B cell (primary cell): ENCODE measurements around the gene GFRAL. TPM values are rescaled to one million over a fixed set of nuclear protein-coding genes. Genes with fewer than 3 reads are reported as not detected.

Source experiments
- ATAC-seq: fragments of 200-7000 bp; cut with Tn5 transposase; one replicate; pipeline ENCODE4 v1.10.0; 2021; ENCODE audit warnings: low read depth, mild to moderate bottlenecking, moderate number of reproducible peaks, moderate library complexity
- CTCF ChIA-PET: fragments of 350-600 bp; sonication (Branson Sonifier 250); formaldehyde crosslinking; loops from one replicate; lab custom pipeline; 2021; ENCODE audit warnings: antibody characterized with exemption, inconsistent platforms; lab: Charles Lee
- POLR2A ChIA-PET: fragments of 350-600 bp; sonication (Branson Sonifier 250); formaldehyde crosslinking; loops from one replicate; lab custom pipeline; 2021; ENCODE audit warnings: antibody characterized with exemption; lab: Charles Lee
- DNase-seq: peaks from one replicate; pipeline ENCODE4 v3.0.0; 2013
- H2AFZ ChIP-seq: 2 replicates; pipeline ENCODE4 v1.6.1; 2012; ENCODE audit warnings: mild to moderate bottlenecking, low read depth, low read length; ENCODE audit not compliant: insufficient read depth, poor library complexity, severe bottlenecking
- H3K27ac ChIP-seq, 2 donors: 1 replicate in 1 of 2; 2 replicates in 1 of 2; pipeline ENCODE4 v1.5.1; 2012 to 2013; ENCODE audit warnings: low read length in 2 of 2, mild to moderate bottlenecking in 2 of 2, moderate library complexity in 1 of 2
- H3K27me3 ChIP-seq, 4 experiments: fragments of 200-600 bp in 1 of 4; sonication (generic) in 1 of 4; replicated peaks in 1 of 4; 1 replicate in 2 of 4; 2 replicates in 2 of 4; pipeline versions ENCODE4 v1.6.1 to v1.7.0; 2013 to 2016; ENCODE audit warnings: low read length in 3 of 4, mild to moderate bottlenecking in 2 of 4, mixed read lengths in 1 of 4, moderate library complexity in 1 of 4; ENCODE audit not compliant: insufficient read depth in 4 of 4, control insufficient read depth in 3 of 4; ENCODE audit errors: control extremely low read depth in 1 of 4
- H3K36me3 ChIP-seq, 2 experiments: replicated peaks in 1 of 2; 1 replicate in 1 of 2; 2 replicates in 1 of 2; pipeline versions ENCODE4 v1.6.1 to v1.7.1; 2013; ENCODE audit warnings: low read length in 1 of 2; ENCODE audit not compliant: insufficient read depth in 2 of 2, control insufficient read depth in 1 of 2; ENCODE audit errors: control extremely low read depth in 1 of 2, extremely low read depth in 1 of 2
- H3K4me1 ChIP-seq, 2 donors: fragments of 200-600 bp in 1 of 2; sonication (generic) in 1 of 2; 1 replicate in 1 of 2; 2 replicates in 1 of 2; pipeline versions ENCODE4 v1.5.1 to v1.6.1; 2013 to 2017; ENCODE audit warnings: low read length in 2 of 2; ENCODE audit not compliant: control insufficient read depth in 2 of 2, insufficient read depth in 2 of 2
- H3K4me2 ChIP-seq: replicated peaks from 2 replicates; pipeline ENCODE3; 2012; ENCODE audit warnings: mild to moderate bottlenecking, low read depth, low read length; ENCODE audit not compliant: poor library complexity, severe bottlenecking
- H3K4me3 ChIP-seq, 5 experiments: fragments of 200-600 bp in 1 of 5; sonication (generic) in 1 of 5; 1 replicate in 3 of 5; 2 replicates in 2 of 5; pipeline versions ENCODE4 v1.5.1 to v1.7.0; 2011 to 2016; ENCODE audit warnings: low read length in 4 of 5, mild to moderate bottlenecking in 4 of 5, low read depth in 2 of 5, control low read depth in 1 of 5, moderate library complexity in 1 of 5; ENCODE audit not compliant: insufficient read depth in 1 of 5; ENCODE audit errors: control extremely low read depth in 1 of 5, extremely low read depth in 1 of 5
- H3K79me2 ChIP-seq: fragments of 200-600 bp; sonication (generic); one replicate; pipeline ENCODE4 v1.6.0; 2016; ENCODE audit warnings: low read length; ENCODE audit not compliant: control insufficient read depth, insufficient read depth
- H3K9ac ChIP-seq: fragments of 200-600 bp; sonication (generic); 2 replicates; pipeline ENCODE4 v1.6.1; 2017; ENCODE audit warnings: mild to moderate bottlenecking, low read length, moderate library complexity
- H3K9me3 ChIP-seq, 3 donors: one replicate each; pipeline versions ENCODE4 v1.6.1 to v1.7.1; 2013; ENCODE audit warnings: low read length in 2 of 3; ENCODE audit not compliant: control insufficient read depth in 2 of 3, insufficient read depth in 1 of 3; ENCODE audit errors: control extremely low read depth in 1 of 3
- H4K20me1 ChIP-seq: 2 replicates; pipeline ENCODE4 v1.6.0; 2012; ENCODE audit warnings: mild to moderate bottlenecking, low read length; ENCODE audit not compliant: insufficient read depth, control insufficient read depth, poor library complexity, severe bottlenecking
- H3K27ac Mint-ChIP-seq: one replicate; pipeline ENCODE4 v1.8.0; 2021; ENCODE audit warnings: mixed read lengths
- H3K27me3 Mint-ChIP-seq: one replicate; pipeline ENCODE4 v1.8.0; 2021; ENCODE audit warnings: mixed read lengths
- H3K4me1 Mint-ChIP-seq: one replicate; pipeline ENCODE4 v1.8.0; 2021; ENCODE audit warnings: mixed read lengths
- H3K4me3 Mint-ChIP-seq: one replicate; pipeline ENCODE4 v1.8.0; 2021; ENCODE audit warnings: mixed read lengths
- H3K9me3 Mint-ChIP-seq: one replicate; pipeline ENCODE4 v1.8.0; 2022; ENCODE audit warnings: mixed read lengths; ENCODE audit not compliant: insufficient read depth
- CTCF ChIP-seq: fragments of 200-600 bp; IDR thresholded peaks from one replicate; pipeline ENCODE4 v1.8.0; 2022; ENCODE audit warnings: antibody characterized with exemption, mild to moderate bottlenecking
- EZH2 ChIP-seq: IDR thresholded peaks from 2 replicates; pipeline ENCODE4 v1.6.1; 2012; ENCODE audit warnings: borderline replicate concordance, low read depth, mild to moderate bottlenecking, moderate library complexity, low read length; ENCODE audit not compliant: insufficient read depth, poor library complexity, severe bottlenecking
- WGBS: methylation state at CpG from one replicate; pipeline ENCODE4 v1.1.5; 2013; ENCODE audit warnings: missing lambda C conversion rate; ENCODE audit not compliant: insufficient coverage; 5-methylcytosine and 5-hydroxymethylcytosine counted together
- intact Hi-C: fragments of 100-400 bp; cut with micrococcal nuclease; formaldehyde crosslinking; loops from one replicate; pipeline ENCODE4 v1.10.0; 2022
- polyA plus RNA-seq: library from polyadenylated mRNA; depleted of rRNA; stranded (reverse); fragments of >200 nt; gene quantifications from 2 replicates; pipeline ENCODE4 v1.2.3, GENCODE V29; 2012
- total RNA-seq, 2 donors: library from RNA; stranded (reverse); fragments of 120-200 nt in 1 of 2; gene quantifications; 1 replicate in 1 of 2; 2 replicates in 1 of 2; pipeline versions ENCODE4 v1.2.3 to v1.2.4, GENCODE V29; 2013 to 2022

GFRAL gene
- total and polyA plus RNA-seq, 2 donors (not counting 1 experiment from before 2014, with no cell fraction given): not detected

GRCh38 chr6:55410674-55411073, 83.4 kb downstream of the GFRAL start:
- H3K27ac Mint-ChIP-seq: no peak overlapping the region
- Histone ChIP-seq H4K20me1 (no peaks in the 10 kb centered on the region), H3K4me1 (no peaks in the 10 kb centered on the region), H3K4me2 (no peak overlapping the region), H3K27ac (no peak overlapping the region), H3K4me3 (no peak overlapping the region), H3K9ac (no peak overlapping the region), H3K36me3 (no peaks in the 10 kb centered on the region), H3K27me3 (no peaks in the 10 kb centered on the region), H3K9me3 (peaks cover 0 to 8% (median 0%) of the 10 kb centered on the region in 3 donors), H3K79me2 (no peaks in the 10 kb centered on the region), H2AFZ (no peak overlapping the region)
- ChIA-PET POLR2A (no interaction called here), CTCF (no interaction called here)
- TF ChIP-seq CTCF: no peak
- no peak for TF ChIP-seq EZH2
- H3K9me3 Mint-ChIP-seq: peaks cover 11% of the 10 kb centered on the region
- H3K4me3 Mint-ChIP-seq: no peak overlapping the region
- intact Hi-C loops: no loop called here
- DNase-seq (no peak), ATAC-seq (no peak)
- no peaks in the 10 kb centered on the region for H3K27me3 Mint-ChIP-seq
- H3K4me1 Mint-ChIP-seq: no peaks in the 10 kb centered on the region

GRCh38 chr6:55423933-55424332, 96.7 kb downstream of the GFRAL start:
- Histone ChIP-seq H3K36me3 (no peaks in the 10 kb centered on the region), H2AFZ (no peak overlapping the region), H3K4me1 (no peaks in the 10 kb centered on the region), H4K20me1 (no peaks in the 10 kb centered on the region), H3K79me2 (no peaks in the 10 kb centered on the region), H3K9ac (no peak overlapping the region), H3K9me3 (no peaks in the 10 kb centered on the region), H3K4me3 (no peak overlapping the region), H3K27me3 (no peaks in the 10 kb centered on the region), H3K27ac (no peak overlapping the region), H3K4me2 (no peak overlapping the region)
- Mint-ChIP-seq H3K27ac (no peak overlapping the region), H3K4me3 (no peak overlapping the region), H3K27me3 (no peaks in the 10 kb centered on the region), H3K9me3 (no peaks in the 10 kb centered on the region), H3K4me1 (no peaks in the 10 kb centered on the region)
- ATAC-seq: no peak
- POLR2A ChIA-PET: no interaction called here
- DNase-seq: no peak
- CTCF ChIA-PET: no interaction called here
- WGBS: 40% methylated on average over 1 of the region's 2 CpGs
- intact Hi-C loops: no loop called here
- no peak for TF ChIP-seq CTCF
- TF ChIP-seq EZH2: no peak
